PFSK-1 (cell line): ENCODE results near the gene SPATS1.

Experiments
- POLR2AphosphoS5 ChIP-seq: IDR thresholded peaks from 2 replicates; pipeline ENCODE4 v1.6.1; 2012; ENCODE audit warnings: low read depth, mild to moderate bottlenecking, control low read depth, low read length, moderate library complexity
- SIN3A ChIP-seq: IDR thresholded peaks from 2 replicates; pipeline ENCODE4 v1.6.1; 2012; ENCODE audit warnings: mild to moderate bottlenecking, low read length, moderate library complexity, borderline replicate concordance; ENCODE audit not compliant: insufficient read depth
- TAF1 ChIP-seq: IDR thresholded peaks from 2 replicates; pipeline ENCODE4 v1.6.1; 2012; ENCODE audit warnings: low read length, control low read depth, borderline replicate concordance; ENCODE audit not compliant: insufficient read depth
- TF ChIP-seq, protein P1 (sequence below), 2 experiments: IDR thresholded peaks; 2 replicates each; pipeline versions ENCODE4 v1.6.1 to v1.8.0; 2011 to 2012; ENCODE audit warnings: low read depth in 2 of 2, low read length in 2 of 2, control low read depth in 1 of 2, inconsistent platforms in 1 of 2, mild to moderate bottlenecking in 1 of 2, moderate library complexity in 1 of 2; ENCODE audit not compliant: insufficient read depth in 1 of 2

- TF ChIP-seq, protein P1, sequence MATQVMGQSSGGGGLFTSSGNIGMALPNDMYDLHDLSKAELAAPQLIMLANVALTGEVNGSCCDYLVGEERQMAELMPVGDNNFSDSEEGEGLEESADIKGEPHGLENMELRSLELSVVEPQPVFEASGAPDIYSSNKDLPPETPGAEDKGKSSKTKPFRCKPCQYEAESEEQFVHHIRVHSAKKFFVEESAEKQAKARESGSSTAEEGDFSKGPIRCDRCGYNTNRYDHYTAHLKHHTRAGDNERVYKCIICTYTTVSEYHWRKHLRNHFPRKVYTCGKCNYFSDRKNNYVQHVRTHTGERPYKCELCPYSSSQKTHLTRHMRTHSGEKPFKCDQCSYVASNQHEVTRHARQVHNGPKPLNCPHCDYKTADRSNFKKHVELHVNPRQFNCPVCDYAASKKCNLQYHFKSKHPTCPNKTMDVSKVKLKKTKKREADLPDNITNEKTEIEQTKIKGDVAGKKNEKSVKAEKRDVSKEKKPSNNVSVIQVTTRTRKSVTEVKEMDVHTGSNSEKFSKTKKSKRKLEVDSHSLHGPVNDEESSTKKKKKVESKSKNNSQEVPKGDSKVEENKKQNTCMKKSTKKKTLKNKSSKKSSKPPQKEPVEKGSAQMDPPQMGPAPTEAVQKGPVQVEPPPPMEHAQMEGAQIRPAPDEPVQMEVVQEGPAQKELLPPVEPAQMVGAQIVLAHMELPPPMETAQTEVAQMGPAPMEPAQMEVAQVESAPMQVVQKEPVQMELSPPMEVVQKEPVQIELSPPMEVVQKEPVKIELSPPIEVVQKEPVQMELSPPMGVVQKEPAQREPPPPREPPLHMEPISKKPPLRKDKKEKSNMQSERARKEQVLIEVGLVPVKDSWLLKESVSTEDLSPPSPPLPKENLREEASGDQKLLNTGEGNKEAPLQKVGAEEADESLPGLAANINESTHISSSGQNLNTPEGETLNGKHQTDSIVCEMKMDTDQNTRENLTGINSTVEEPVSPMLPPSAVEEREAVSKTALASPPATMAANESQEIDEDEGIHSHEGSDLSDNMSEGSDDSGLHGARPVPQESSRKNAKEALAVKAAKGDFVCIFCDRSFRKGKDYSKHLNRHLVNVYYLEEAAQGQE (IDR thresholded peaks at IDR 0.05; ENCODE audit: insufficient read depth in 1 of 2, low read depth in 2 of 2, low read length in 2 of 2): no peak
- TF ChIP-seq POLR2AphosphoS5 (no peak), TAF1 (no peak), SIN3A (no peak)
These were observed 31.1 kb upstream of the SPATS1 start for GRCh38 chr6:44311304-44311703.
